ENCODE measurements around the gene LMO7.

DNA sequence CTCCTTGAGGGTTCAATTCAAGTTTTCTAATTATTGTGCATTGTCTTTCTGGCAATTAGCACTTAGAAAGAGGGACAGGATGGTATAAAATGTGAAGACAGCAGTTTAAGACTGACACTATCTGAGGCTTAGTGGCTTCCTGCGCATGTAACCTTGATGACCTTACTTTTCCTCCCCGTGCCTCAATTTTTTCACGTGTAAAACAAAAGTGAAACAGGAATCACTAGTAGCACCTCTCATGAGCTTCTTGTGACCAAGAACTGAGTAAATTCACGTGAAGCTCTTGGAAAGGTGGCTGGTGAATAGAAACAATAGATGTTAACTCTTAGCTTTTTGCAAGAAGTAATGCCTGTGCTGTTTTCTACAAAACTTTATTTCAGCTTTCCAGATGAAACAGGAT is 233.9 kb downstream of the LMO7 start:
- TF ChIP-seq POLR2AphosphoS5 (IDR thresholded peaks at IDR 0.05; ENCODE audit: low read depth, low read length) (no peak), POLR2A (IDR thresholded peaks at IDR 0.05; ENCODE audit: low read depth, low read length) (no peak), TAF1 (IDR thresholded peaks at IDR 0.05; ENCODE audit: borderline replicate concordance, low read depth, low read length) (no peak)

Measured in GM12892 (cell line).